Sigmoid colon (tissue), 4 donors: Measurements from ENCODE around the gene SLC12A3.

Experiments
- POLR2AphosphoS5 ChIP-seq, 4 donors: sonication (generic); formaldehyde crosslinking; IDR thresholded peaks; one replicate each; pipeline ENCODE4 v1.6.1; 2017; ENCODE audit warnings: antibody characterized with exemption in 4 of 4
- TF ChIP-seq, protein P1 (sequence below), 4 experiments: fragments of 450-650 bp in 3 of 4; fragments of 200-600 bp in 1 of 4; IDR thresholded peaks; one replicate each; pipeline ENCODE4 v1.5.1; 2016 to 2019; ENCODE audit warnings: antibody characterized with exemption in 4 of 4, mild to moderate bottlenecking in 3 of 4, moderate library complexity in 2 of 4

DNA sequence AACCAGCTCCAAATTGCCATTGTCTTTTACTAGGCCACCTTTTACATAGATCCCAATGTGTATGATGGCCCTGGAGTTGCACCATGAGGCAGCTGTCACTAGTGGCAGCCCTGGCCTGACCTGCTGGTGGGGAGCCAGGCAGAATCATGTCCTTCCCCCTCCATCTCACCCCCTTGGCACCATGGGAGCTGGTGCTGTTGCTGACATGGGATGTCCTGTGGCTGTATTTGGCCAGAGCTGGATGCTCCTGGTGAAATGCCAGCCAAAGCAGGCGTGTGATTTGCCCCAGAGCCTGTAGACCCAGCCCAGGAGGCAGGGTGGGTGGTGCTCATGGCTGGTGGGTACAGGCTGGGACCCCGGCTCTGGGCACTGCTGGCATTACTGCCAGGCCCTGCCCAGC, 18.6 kb downstream of the SLC12A3 start:
- TF ChIP-seq, protein P1, sequence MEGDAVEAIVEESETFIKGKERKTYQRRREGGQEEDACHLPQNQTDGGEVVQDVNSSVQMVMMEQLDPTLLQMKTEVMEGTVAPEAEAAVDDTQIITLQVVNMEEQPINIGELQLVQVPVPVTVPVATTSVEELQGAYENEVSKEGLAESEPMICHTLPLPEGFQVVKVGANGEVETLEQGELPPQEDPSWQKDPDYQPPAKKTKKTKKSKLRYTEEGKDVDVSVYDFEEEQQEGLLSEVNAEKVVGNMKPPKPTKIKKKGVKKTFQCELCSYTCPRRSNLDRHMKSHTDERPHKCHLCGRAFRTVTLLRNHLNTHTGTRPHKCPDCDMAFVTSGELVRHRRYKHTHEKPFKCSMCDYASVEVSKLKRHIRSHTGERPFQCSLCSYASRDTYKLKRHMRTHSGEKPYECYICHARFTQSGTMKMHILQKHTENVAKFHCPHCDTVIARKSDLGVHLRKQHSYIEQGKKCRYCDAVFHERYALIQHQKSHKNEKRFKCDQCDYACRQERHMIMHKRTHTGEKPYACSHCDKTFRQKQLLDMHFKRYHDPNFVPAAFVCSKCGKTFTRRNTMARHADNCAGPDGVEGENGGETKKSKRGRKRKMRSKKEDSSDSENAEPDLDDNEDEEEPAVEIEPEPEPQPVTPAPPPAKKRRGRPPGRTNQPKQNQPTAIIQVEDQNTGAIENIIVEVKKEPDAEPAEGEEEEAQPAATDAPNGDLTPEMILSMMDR (IDR thresholded peaks at IDR 0.05): no peak
- TF ChIP-seq POLR2AphosphoS5 (IDR thresholded peaks at IDR 0.05): no peak
